Islet precursor cell (in vitro differentiated cells): Measurements from ENCODE around the gene PCYOX1L.

Source experiments
- DNase-seq: peaks from one replicate; pipeline ENCODE4 v3.0.0-alpha.2; 2018

PCYOX1L gene

GRCh38 chr5:149357370-149358293 lies at the start of gene PCYOX1L:
Gene PCYOX1L, plus strand, starts transcription at chr5:149358046. Its CDS starts 23 bp downstream, at chr5:149358069.
- peak; percentile 98 for DNase-seq

GRCh38 chr5:149309354-149309753 lies 48.5 kb upstream of the PCYOX1L start:
- no peak for DNase-seq

- DNase-seq = no peak
Measured at GRCh38 chr5:149310488-149310887, 47.4 kb upstream of the PCYOX1L start.

- DNase-seq = no peak
Measured at GRCh38 chr5:149310947-149311658, 46.7 kb upstream of the PCYOX1L start.

- no peak for DNase-seq
Measured at GRCh38 chr5:149313151-149313841, 44.5 kb upstream of the PCYOX1L start.

- DNase-seq = no peak
Measured at GRCh38 chr5:149314571-149315111, 43.2 kb upstream of the PCYOX1L start.

- no peak for DNase-seq
Measured at GRCh38 chr5:149315753-149316152, 42.1 kb upstream of the PCYOX1L start.

- no peak for DNase-seq
Measured at GRCh38 chr5:149317281-149318048, 40.4 kb upstream of the PCYOX1L start.

- DNase-seq = no peak
Measured at GRCh38 chr5:149319174-149319573, 38.7 kb upstream of the PCYOX1L start.

- DNase-seq = peak; percentile 97
Measured at GRCh38 chr5:149320791-149321330, 37.0 kb upstream of the PCYOX1L start.

- no peak for DNase-seq
Measured at GRCh38 chr5:149322518-149322917, 35.3 kb upstream of the PCYOX1L start.

GRCh38 chr5:149323210-149323609 lies 34.6 kb upstream of the PCYOX1L start:
- DNase-seq = no peak

- DNase-seq = no peak
Measured at GRCh38 chr5:149323621-149324205, 34.1 kb upstream of the PCYOX1L start.

- no peak for DNase-seq
Measured at GRCh38 chr5:149324641-149325040, 33.2 kb upstream of the PCYOX1L start.

GRCh38 chr5:149325166-149325735 lies 32.6 kb upstream of the PCYOX1L start:
- no peak for DNase-seq

GRCh38 chr5:149325894-149326293 lies 32.0 kb upstream of the PCYOX1L start:
- DNase-seq = no peak

GRCh38 chr5:149326611-149327010 lies 31.2 kb upstream of the PCYOX1L start:
- no peak for DNase-seq

- no peak for DNase-seq
Measured at GRCh38 chr5:149328177-149328576, 29.7 kb upstream of the PCYOX1L start.

GRCh38 chr5:149333711-149334443 lies 24.0 kb upstream of the PCYOX1L start:
- DNase-seq = no peak

- no peak for DNase-seq
Measured at GRCh38 chr5:149337736-149338135, 20.1 kb upstream of the PCYOX1L start.
